NCI-H69 (cell line): ENCODE data around the gene TMEM60.

Experiments used
- DNase-seq: peaks from one replicate; lab custom pipeline; 2025; lab: John Stamatoyannopoulos, UW

The TMEM60 gene

GRCh38 chr7:77771901-77772300, 26.3 kb downstream of the TMEM60 start:
- no peak for DNase-seq

GRCh38 chr7:77770316-77770715, 27.9 kb downstream of the TMEM60 start:
- no peak for DNase-seq

GRCh38 chr7:77766801-77767605, 31.2 kb downstream of the TMEM60 start:
- DNase-seq, result no peak

GRCh38 chr7:77765906-77766800, 32.1 kb downstream of the TMEM60 start:
- no peak for DNase-seq

GRCh38 chr7:77765481-77765880, 32.8 kb downstream of the TMEM60 start:
- no peak for DNase-seq

- DNase-seq, result no peak
Observed at GRCh38 chr7:77760809-77761453, 37.3 kb downstream of the TMEM60 start.

GRCh38 chr7:77759294-77759889, 38.8 kb downstream of the TMEM60 start:
- peak; percentile 66 for DNase-seq

- DNase-seq, result peak; percentile 14
Observed at GRCh38 chr7:77757589-77757988, 40.6 kb downstream of the TMEM60 start.

GRCh38 chr7:77753173-77753572, 45.1 kb downstream of the TMEM60 start:
- peak; percentile 70 for DNase-seq

GRCh38 chr7:77752016-77752415, 46.2 kb downstream of the TMEM60 start:
- DNase-seq, result no peak

GRCh38 chr7:77747718-77748117, 50.5 kb downstream of the TMEM60 start:
- no peak for DNase-seq

GRCh38 chr7:77747178-77747577, 51.1 kb downstream of the TMEM60 start:
- DNase-seq, result no peak

GRCh38 chr7:77746824-77747165, 51.4 kb downstream of the TMEM60 start:
- no peak for DNase-seq

- no peak for DNase-seq
Observed at GRCh38 chr7:77746164-77746823, 51.9 kb downstream of the TMEM60 start.

- peak; percentile 16 for DNase-seq
Observed at GRCh38 chr7:77745746-77746145, 52.5 kb downstream of the TMEM60 start.
